Stimulated activated CD8-positive, alpha-beta memory T cell treated with anti-CD3 and anti-CD28 coated beads, Interleukin-7, amount 100 ng/mL, for 48 hours (primary cell): ENCODE measurements around the gene TMBIM4.
"Not testable (repeated sequence)": the region's sequence is repeated elsewhere in the genome, so short reads cannot be mapped to it uniquely, and the experiment has no call there.

Experiments used
- DNase-seq, 2 donors: peaks; one replicate each; pipeline ENCODE4 v3.0.0-alpha.2; 2020; ENCODE audit warnings: low read depth in 1 of 2; ENCODE audit errors: extremely low read depth in 1 of 2

The TMBIM4 gene, protein sequence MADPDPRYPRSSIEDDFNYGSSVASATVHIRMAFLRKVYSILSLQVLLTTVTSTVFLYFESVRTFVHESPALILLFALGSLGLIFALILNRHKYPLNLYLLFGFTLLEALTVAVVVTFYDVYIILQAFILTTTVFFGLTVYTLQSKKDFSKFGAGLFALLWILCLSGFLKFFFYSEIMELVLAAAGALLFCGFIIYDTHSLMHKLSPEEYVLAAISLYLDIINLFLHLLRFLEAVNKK

DNA sequence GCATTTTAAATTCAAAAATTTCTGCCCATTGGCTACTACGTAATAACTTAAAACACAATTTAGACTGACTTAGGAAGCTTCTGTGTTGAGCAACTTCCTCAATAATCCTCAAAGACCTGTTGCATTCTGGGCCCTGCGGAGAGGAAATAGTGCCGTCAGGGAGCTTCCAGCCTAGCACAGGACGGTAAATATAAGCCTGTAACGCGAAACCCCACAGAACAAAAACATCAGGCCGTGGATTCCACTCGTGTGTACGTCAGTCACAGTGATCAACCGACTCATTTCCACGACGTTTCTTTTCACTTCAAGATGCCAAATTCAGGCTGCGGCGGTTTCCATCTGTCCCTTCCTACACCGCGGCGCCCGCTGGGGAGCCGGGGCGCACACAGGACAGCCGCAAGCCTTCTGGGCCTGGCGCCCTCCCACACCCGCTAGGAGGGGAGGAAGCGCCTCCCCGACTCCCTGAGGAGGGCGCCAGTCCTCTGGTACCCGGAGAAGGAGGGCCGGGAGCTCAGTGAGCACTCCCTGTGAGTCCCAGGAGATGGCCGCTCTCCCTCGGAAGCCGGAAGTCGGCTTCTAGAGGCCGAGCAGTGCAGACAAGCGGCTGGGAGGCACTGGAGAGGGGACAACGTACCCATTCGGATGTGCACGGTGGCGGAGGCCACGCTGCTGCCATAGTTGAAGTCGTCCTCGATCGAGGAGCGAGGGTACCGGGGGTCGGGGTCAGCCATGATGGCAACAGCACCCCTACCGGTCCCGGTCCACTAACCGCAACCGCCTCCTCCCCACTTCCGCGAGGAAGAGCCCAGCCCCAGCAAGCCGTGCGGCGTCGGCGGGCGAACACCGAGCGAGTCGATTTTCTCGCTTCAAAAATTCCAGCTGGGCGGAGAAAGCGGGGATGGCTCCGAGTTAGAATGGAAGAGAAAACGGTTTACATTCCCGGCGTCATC, at the start of gene TMBIM4:
TMBIM4 (minus strand) TSS at position 776 of the 950 bp plus-strand sequence; CDS start at position 731, 45 bp downstream.
- DNase-seq, result peak; percentile 74 to 79

DNA sequence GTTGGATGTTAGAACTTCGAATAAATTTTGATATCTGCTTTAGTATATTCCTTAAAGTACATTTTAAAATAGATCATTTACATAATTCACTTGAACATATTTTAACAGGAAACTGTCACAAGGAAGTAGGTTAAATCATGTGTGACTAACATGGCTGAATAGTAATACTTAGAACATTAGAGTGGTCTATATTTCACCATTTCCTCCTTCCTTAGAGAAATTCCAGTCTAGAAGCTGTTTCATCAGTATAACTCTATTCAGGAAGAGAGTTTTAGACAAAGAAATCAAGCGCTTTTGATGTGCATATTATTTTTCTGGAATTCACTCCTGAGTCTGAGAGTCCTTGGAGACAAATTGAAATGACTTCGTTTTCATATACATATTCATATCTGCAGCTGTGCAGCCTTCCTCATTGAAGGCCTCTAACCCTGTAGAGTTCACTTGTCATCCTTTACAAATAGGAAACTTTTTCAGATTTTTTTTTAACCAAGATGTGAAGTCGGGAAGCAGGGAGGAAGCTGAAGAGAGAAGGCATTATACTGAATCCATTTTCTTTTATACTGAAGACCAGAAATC, 47.6 kb upstream of the TMBIM4 start:
- DNase-seq, result no peak

DNA sequence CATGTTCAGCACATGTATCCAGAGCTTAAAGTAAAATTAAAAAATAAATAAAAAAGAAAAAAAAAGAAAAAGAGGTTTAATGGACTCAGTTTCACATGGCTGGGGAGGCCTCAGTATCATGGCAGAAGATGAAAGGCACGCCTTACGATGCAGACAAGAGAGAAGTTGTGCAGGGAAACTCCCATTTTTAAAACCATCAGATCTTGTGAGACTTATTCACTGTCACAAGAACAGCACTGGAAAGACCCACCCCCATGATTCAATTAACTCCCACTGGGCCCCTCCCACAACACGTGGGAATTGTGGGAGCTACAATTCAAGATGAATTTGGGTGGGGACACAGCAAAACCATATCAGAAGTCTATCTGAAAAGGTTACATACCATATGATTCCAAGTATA, 43.2 kb upstream of the TMBIM4 start:
- DNase-seq, result not testable (repeated sequence)

DNA sequence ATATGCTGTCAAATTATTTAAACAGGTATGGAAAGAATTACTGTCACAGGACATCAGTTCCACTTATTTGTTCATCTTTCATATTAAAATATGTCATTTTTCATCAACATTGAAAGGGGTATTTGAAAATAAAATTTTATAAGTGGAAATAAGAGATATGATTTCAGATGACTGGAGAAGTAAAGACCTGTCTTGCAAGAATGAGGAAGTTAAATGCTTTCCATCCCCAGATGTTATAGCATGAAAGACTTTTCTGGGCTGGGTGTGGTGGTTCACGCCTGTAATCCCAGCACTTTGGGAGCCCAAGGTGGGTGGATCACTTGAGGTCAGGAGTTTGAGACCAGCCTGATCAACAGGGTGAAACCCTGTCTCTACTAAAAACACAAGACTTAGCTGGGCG, 41.8 kb upstream of the TMBIM4 start:
- not testable (repeated sequence) for DNase-seq

DNA sequence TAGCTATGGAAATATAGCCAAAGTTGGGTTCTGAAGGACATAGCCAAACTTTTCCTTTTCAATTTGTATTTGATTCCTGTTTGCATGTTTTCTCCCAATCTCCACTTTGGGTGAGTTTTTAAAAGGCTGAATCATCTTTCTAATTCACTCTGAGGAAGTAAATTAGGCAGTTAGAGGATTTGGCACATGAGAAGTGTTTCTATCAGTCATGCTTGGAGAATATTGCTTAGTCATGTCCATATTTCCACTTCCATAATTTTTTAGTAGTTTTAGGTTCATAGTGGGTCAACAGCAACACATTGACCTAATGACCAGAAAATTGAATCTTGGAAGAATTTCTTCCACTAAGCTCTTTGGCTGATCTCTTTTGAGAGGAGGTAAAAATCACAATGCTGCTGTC, 41.0 kb upstream of the TMBIM4 start:
- no peak for DNase-seq

DNA sequence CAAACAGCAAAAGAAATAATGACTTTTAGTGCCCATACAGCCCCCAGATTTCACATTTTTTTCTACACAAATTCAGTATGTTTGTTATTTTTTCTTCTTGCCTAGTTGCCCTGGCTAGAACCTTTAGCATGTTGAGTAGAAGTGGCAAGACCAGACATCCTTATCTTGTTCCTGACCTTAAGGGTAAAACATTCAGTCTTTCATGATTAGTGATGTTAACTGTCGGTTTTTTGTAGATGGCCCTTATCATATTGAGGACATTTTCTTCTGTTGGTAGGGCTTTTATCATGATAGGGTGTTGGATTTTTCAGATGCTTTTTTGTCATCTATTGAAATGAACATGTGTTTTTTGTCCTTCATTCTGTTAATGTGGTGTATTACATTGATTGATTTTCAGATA, 36.3 kb upstream of the TMBIM4 start:
- DNase-seq, result no peak

DNA sequence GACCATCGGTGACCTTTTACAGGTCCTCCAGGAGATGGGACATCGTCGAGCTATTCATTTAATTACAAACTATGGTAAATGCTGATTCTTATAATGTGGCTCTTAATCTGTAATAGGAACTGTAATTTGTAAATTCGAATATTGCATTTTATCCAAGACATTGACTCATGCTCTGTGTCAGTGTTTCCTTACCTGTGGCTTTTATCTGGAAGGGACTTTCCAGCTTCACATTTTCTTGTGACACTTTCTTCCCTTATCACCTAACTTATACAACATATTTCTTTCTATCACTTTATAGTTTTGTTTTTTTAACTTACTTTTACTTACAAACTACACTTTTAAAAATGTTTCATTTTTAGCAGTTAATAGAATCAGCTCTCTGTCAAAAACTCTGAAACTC, 34.0 kb upstream of the TMBIM4 start:
- DNase-seq, result no peak

DNA sequence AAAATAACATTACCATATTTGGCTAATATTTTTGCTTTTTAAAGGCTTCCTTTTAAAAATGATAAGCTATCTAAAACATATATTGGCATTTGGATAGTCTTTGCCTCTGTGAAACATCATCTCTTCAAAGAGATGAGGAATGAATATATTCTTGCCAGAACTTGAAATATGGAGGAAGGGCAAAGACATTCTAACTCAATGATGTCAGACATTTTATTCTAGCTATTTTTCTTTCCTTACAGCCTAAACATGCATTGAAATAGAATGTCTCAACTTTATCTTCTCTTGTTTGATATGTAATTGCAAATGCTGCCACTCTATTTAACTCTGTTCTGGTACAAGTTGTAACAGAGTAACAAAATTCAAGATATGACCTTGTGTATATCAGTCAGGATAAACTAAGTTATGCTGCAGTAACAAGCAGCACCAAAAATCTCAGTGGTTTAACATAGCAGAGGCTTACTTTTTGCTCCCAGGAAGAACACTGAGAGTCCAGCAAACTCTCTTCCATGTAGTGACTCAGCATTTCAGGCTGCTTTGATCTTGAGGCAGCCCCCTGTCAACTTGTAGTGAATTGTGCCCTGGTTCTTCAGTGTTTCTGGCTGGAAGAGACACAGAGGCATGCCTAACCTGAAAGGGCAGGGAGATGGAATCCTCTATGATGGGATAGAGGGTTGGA, 30.2 kb upstream of the TMBIM4 start:
- no peak for DNase-seq

DNA sequence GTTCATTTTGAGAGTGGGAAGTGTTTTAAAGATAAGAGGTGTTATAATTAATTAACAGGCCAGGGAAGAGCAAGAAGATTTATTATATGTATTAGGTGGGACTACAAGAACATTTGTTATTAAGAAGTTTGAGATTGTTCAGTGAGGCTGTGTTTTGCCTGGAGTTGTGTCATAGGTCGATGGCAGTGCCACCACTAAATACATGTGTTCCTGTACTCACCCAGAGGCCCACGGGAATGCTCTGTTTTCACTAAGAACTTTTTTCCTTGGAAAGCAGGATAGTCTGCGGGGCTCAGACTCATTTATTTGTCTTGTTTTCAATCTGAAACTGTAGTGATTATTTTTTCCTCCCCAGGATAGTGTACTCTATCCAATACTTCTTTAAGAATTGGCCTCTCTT, 29.3 kb upstream of the TMBIM4 start:
- no peak for DNase-seq

DNA sequence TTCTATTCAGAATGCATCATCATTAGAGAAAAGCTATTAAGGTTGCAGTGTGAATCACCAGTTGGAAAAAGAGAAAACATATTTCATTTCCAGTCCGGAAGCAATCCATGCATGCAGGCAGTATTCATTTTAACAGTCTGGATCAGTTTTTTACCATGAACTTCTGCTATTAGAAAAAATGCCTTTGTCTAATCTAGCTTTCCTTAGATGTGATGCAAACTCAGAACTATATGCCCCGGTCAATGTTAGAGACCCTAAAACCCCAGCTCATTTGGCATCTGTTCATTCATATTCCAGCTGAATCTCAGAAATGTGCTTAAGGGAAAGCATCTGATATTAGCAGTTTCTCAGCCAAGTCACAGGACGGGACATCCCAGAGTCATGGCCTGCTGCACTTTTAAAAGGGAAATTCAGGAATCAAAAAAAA, 27.7 kb upstream of the TMBIM4 start:
- DNase-seq, result no peak

DNA sequence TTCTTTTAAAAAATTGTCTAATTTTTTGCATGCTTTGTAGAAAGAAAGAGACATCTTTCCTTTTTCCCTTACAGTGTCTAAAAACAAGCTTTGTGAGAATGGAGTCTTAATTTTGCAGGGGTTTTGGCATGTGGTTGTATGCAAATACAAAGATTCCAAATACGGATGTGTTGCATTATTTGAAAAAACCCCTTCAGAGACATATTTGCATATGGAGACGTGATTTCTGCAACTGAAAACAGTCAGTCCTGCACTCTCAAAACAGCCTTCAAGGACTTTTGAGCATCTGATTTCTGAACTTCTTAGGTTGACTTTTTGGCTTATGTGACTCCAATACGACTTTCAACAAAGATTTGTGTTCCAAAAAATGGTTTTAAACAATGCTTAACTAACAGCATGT, 27.0 kb upstream of the TMBIM4 start:
- no peak for DNase-seq

DNA sequence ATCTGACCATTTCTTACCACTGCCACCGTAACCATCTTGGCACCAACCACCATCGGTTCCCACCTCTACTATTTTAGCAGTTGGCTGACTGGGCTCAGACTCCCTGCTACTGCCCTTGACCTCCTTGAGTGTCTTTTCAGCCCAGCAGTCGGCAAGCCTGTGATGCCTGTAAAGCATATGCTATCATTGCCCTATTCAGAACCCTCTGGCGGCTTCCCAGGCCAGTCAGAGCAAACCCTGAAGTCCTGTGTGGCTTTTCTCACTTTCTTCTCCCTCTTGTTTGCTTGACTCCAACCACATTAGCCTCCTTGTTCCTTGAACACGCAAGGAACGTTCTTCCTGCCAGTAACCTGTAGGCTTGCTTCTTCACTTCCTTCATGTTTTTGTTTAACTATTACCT, 25.4 kb upstream of the TMBIM4 start:
- no peak for DNase-seq

DNA sequence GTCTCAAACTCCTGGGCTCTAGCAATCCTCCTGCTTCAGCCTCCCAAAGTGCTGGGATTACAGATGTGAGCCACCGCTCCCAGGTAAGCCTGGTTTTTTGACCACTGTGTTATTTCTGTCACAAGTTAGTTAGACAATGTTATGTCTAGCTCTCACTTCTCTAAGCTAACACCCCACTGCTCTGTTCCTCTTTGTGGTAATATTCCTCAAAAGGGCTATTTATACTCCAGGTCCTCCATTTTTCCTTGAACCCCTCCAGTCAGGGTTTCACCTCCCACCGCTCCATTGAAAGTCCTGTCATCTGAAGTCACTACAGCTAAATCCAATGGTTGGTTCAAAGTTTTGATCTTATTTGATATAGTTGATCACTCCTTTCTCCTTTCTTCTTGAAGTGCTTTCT, 24.3 kb upstream of the TMBIM4 start:
- no peak for DNase-seq

DNA sequence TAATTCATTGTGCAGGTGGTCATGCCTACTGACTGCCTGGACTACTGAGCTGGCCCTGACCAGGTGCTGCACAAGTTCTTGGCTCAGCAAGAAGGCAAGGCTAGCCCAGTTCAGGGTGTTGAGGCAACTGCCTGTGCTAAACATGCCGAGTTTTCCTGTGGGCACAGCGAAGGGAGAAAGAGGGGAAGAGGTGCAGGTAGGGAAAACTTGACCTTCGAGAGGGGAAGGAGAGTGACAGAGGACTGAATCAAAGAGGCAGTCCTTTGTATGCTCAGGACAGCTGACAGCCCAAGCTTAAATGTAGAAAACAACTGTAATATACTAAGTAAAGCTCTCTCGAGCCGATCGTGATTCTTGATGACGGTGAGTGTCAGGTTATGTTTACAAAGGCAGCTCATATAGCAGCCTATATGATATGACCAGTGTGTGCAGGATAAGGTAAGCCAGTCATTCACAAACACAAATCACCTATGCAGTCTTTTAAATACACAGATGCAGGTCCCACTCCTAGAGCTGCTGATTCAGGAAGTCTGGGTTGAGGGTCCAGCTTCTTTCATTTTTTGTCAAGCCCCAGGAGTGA, 21.8 kb upstream of the TMBIM4 start:
- no peak for DNase-seq

DNA sequence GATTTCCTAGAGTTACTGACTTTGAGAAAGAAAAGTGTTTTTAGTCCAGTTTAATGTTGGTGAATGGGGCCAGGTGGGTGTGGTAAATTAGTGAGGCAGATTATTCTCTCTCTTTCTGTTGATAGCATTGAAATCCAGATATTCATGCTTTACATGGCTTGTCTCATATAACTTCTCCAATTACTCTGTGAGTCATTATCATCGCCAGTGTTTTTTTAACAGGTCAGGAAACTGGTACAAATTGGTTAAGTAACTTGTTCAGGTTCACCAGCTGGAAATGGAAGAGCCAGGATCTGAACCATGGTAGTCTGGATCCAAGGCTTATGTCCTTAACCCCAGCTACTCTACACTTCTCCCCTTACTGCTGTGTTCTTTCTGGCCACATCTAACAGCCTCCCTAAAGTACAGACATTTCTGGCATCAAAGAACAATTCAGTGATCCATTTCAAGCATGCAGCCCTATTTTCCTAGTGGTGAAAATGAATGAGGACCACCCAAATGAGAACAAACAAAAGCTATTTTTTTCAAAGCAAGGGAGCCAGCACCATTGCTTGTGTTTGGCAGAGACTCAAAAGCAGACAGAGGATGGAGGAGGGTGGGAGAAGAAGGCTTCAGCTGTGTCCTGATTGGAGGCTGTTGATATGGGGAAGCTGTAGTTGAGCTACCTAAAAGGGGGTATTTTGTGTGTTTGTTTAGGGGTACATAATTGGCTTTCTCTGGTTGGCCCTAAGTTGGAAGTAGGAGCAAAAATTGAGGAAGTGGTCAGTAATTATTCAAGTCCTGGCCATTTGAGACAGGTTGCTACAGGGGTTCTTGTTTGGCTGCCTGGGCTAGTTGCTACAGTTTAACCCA, 20.9 kb upstream of the TMBIM4 start:
- no peak for DNase-seq

DNA sequence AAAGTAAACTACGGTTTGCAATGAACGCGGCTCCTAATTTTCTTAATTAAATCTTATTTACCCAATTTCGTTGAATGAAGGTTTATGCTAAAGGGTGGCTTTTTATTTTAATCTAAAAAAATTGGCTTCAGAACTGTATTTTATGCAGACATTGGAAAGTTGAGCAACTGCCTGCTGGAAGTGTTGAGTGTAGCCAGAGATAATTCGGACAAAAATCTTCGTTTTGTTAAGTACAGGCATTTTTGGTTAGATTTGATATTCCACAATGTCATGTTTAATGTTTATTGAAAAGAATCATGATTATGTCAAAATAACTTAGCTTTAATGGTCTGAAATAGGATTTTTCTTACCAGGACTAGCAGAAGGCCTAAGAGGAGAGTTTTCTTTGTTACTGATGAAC, 20.1 kb upstream of the TMBIM4 start:
- DNase-seq, result no peak

DNA sequence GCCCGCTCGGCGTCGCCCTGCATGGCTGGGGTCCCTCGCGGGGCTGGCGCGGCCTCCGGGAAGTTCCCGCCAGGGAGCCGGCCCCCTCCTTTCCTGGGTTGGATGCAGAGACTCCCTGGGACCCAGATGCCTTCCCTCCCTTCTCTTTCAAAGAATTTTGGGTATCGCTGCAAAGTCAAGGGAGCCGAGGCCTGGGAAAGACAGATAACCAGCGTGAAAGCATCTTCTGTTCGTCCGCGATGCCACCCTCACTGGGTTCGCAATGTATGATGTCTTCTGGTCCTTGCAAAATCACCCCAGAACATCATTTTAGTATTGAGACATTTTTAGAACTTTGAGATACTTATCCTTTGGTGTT, 19.7 kb upstream of the TMBIM4 start:
- DNase-seq, result no peak

DNA sequence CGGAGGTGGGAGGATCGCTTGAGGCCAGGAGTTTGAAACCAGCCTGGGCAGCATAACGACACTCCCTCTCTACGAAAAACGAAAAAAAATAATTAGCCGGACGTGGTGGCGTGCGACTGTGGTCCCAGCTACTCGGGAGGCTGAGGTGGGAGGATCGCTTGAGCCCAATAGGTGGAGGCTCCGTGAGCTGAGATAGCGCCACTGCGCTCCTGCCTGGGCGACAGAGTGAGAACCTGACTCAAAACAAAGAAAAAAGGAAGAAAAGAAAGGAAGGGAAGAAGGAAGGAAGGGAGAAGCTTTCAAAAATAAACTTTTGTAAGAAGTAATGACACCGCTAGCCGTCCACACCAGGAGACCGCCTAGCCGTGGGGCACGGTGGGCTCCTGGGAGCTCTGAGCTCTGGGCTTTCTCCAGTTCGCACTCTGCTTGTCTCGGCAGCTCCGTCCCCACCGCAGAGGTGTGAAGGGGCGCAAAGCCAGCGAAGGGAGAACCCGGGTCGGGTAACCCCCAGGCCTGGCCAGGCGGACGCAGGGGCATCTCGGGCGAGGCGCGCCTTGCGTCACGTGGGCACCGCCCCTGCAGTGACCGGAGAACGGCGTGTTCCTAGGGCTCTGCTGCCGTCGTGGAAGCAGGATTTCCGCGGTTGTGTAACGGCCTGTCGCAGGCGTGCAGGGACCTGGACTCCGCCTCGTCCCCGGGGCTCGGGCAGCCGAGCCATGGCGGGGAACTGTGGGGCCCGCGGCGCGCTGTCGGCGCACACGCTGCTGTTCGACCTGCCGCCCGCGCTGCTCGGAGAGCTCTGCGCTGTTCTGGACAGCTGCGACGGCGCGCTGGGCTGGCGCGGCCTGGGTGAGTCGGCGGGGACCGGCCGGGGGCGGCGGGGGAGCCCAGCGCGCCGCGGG, 19.0 kb upstream of the TMBIM4 start, which contains the start of gene IRAK3:
IRAK3 (plus strand) TSS at position 631 of the 902 bp plus-strand sequence; CDS start at position 717, 86 bp downstream.
- peak in 1 of 2 donors; percentile 3 for DNase-seq

DNA sequence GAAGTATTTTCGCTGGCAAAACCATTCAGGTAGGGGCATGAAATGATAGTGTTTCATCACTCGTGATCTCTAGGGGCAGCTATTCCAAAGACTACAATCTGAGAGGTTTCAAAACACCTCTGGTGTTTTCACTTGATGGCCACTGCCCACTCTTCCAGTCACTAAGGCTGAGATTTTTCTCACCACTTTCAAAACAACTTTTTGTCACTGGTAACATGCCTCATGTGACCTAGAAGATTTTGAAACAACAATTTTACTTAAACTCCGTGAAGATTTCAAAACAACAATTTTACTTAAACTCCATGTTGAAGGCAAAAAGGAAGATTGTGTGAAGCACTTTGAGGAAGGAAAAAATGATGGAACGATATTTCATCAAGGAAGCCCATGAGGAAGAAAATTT, 18.0 kb upstream of the TMBIM4 start:
- no peak for DNase-seq
